ENCODE data around the gene ATP1B4.

The ATP1B4 gene

DNA sequence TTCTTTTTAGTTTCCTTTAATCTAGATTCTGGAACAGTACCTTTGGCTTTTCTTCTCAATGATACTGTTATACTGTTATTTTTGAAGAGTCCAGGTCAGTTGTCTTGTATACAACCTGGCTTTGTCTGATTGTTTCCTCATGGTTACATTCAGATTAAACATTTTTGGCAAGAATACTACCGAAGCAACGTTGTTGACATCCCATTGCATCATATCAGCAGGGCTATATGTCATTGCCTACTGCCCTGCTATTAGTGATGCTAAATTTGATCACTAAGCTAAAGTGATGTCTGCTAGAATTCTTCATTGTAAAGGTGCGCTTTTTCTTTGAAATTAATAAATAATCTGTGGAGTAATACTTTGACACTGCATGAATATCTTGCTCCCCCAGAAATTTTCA lies 5.8 kb upstream of the ATP1B4 start:
- DNase-seq (ENCODE audit: low read depth): no peak
- no peak overlapping the region for H3K4me3 ChIP-seq (ENCODE audit: low read length)
- TF ChIP-seq CTCF (IDR thresholded peaks at IDR 0.05; ENCODE audit: insufficient read depth, low read depth, low read length, missing control alignments): no peak

GRCh38 chrX:120357186-120357585 lies 4.7 kb upstream of the ATP1B4 start:
- no peak for DNase-seq (ENCODE audit: low read depth)
- no peak for TF ChIP-seq CTCF (IDR thresholded peaks at IDR 0.05; ENCODE audit: insufficient read depth, low read depth, low read length, missing control alignments)
- H3K4me3 ChIP-seq (ENCODE audit: low read length): no peak overlapping the region

DNA sequence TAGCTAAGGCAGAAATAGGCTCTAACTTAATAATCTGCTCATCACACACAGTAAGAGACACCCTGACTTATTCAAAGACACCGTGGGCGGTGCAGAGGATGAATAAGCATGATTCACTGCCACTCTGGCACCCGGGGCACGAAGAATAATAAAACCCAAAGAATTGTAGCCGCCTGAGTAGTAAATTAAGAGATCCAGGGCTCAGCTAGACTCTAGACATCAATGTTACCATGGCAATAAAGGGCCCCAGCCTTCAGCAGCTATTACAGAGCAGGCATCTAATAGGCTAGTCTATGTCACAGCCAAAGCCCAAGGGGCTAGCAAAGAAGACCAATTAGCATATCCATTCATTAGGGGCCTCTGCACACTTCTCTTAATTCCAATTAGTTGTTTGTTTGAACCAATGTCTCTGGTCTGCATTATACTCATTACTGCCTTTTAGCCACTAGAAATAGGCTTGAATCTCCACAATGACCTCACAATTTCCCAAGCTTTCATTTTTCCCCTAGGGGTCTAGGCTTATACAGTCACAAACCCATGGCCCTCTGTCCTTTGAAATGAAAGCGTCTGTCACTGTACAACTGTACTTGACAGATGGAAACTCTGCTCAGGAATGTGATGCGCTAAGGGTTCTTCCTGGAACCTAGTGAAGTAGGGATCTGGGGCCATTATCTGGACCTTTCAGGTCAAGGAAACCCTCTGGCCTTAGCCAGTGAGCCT lies 3.0 kb upstream of the ATP1B4 start:
- DNase-seq (ENCODE audit: low read depth): peak; percentile 61

GRCh38 chrX:120365320-120365719 lies 3.4 kb downstream of the ATP1B4 start:
- H3K4me3 ChIP-seq (ENCODE audit: low read length): no peak overlapping the region
- DNase-seq (ENCODE audit: low read depth): peak; percentile 11
- TF ChIP-seq CTCF (IDR thresholded peaks at IDR 0.05; ENCODE audit: insufficient read depth, low read depth, low read length, missing control alignments): peak; percentile 46

More for the DNA sequence above, 3.0 kb upstream of the ATP1B4 start:
- no peak for TF ChIP-seq CTCF (IDR thresholded peaks at IDR 0.05; ENCODE audit: insufficient read depth, low read depth, low read length, missing control alignments)
- H3K4me3 ChIP-seq (ENCODE audit: low read length): no peak overlapping the region

DNA sequence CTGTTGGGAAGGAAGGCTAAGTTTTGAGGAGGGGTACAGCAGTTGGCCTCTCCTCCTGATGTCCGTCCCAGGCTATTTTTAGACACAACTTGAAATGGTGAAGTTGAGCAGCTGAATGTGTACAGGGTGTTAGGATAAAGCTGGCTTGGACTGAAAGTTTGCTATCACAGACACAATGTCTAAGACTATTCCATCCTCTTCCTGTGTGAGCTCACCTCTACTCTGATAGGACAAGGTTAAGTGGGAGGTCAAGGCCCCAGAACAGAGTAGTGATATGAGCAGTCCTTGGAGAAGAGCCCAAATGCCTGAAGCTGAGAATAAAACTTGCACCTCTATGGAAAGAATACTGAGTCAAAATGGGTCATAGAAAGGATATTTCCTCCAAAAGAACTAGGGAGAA lies 4.1 kb downstream of the ATP1B4 start:
- no peak overlapping the region for H3K4me3 ChIP-seq (ENCODE audit: low read length)
- DNase-seq (ENCODE audit: low read depth): no peak
- TF ChIP-seq CTCF (IDR thresholded peaks at IDR 0.05; ENCODE audit: insufficient read depth, low read depth, low read length, missing control alignments): no peak

DNA sequence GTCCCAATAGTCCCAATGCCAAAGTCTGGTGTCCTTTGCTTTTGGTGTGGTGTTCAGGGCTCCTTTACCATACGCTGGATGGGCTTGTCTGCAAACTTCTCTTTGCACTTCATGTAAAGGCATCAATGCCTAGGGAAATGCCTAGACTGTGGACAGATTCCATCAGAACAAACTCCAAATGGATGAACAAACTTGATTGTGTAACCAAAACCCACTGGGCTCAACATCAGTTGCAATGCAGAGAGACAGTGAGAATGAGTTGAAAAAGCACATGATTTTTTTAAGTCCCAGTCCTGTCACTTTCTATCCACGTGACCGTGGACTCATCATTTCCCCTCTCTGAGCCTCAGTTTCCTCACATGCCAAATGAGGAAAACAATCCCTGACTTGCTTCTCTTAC lies 4.9 kb downstream of the ATP1B4 start:
- no peak for DNase-seq (ENCODE audit: low read depth)
- H3K4me3 ChIP-seq (ENCODE audit: low read length): no peak overlapping the region
- no peak for TF ChIP-seq CTCF (IDR thresholded peaks at IDR 0.05; ENCODE audit: insufficient read depth, low read depth, low read length, missing control alignments)

Measured in epithelial cell of esophagus (primary cell).